ENCODE results near the gene SKAP2. TPM values are rescaled to one million over a fixed set of nuclear protein-coding genes. Genes with fewer than 3 reads are reported as not detected.

Gene SKAP2
- total RNA-seq, 4 donors from 2014 or later = 8.2 to 26.1 (median 11.8) TPM

GRCh38 chr7:26652401-26653100 is 211.8 kb downstream of the SKAP2 start:
- no peak for DNase-seq
- Histone ChIP-seq H3K9me3 (no peaks in the 10 kb centered on the region), H3K4me1 (peaks cover 0 to 5% of the 10 kb centered on the region in 2 donors), H3K27ac (no peak overlapping the region), H3K4me3 (replicated peaks in 1 of 3) (no peak overlapping the region), H3K36me3 (no peaks in the 10 kb centered on the region), H3K27me3 (no peaks in the 10 kb centered on the region)
- WGBS, 2 donors = 92 to 93% methylated on average over 8 of the region's 8 CpGs
- intact Hi-C loops (cut with DNase I) = no loop called here
- no peak for TF ChIP-seq POLR2A (IDR thresholded peaks at IDR 0.05)

GRCh38 chr7:26650103-26650502 is 214.3 kb downstream of the SKAP2 start:
- Histone ChIP-seq H3K4me3 (replicated peaks in 1 of 3) (no peak overlapping the region), H3K9me3 (no peaks in the 10 kb centered on the region), H3K36me3 (no peaks in the 10 kb centered on the region), H3K27ac (no peak overlapping the region), H3K4me1 (peaks cover 0 to 5% of the 10 kb centered on the region in 2 donors), H3K27me3 (no peaks in the 10 kb centered on the region)
- WGBS, 2 donors = 77 to 86% methylated on average over 2 of the region's 2 CpGs
- no peak for DNase-seq
- no peak for TF ChIP-seq POLR2A (IDR thresholded peaks at IDR 0.05)
- no peak for TF ChIP-seq CTCF (IDR thresholded peaks at IDR 0.05)
- intact Hi-C loops (cut with DNase I) = no loop called here

- H3K4me3 ChIP-seq (replicated peaks in 1 of 3) = no peak overlapping the region
- WGBS, 2 donors = 89 to 93% methylated on average over 3 of the region's 3 CpGs
- H3K27me3 ChIP-seq = no peaks in the 10 kb centered on the region
- intact Hi-C loops (cut with DNase I) = no loop called here
- H3K27ac ChIP-seq = no peak overlapping the region
- peaks cover 0 to 5% of the 10 kb centered on the region in 2 donors for H3K4me1 ChIP-seq
- TF ChIP-seq CTCF (IDR thresholded peaks at IDR 0.05) (no peak), POLR2A (IDR thresholded peaks at IDR 0.05) (no peak)
- no peaks in the 10 kb centered on the region for H3K36me3 ChIP-seq
- DNase-seq = no peak
- H3K9me3 ChIP-seq = no peaks in the 10 kb centered on the region
These were observed 215.0 kb downstream of the SKAP2 start for GRCh38 chr7:26649388-26649787.

GRCh38 chr7:26648554-26648953 is 215.8 kb downstream of the SKAP2 start:
- intact Hi-C loops (cut with DNase I) = no loop called here

GRCh38 chr7:26646336-26647048 is 217.9 kb downstream of the SKAP2 start:
- no peak overlapping the region for H3K27ac ChIP-seq
- intact Hi-C loops (cut with DNase I) = no loop called here

More at GRCh38 chr7:26648554-26648953, 215.8 kb downstream of the SKAP2 start:
- Histone ChIP-seq H3K27ac (no peak overlapping the region), H3K9me3 (no peaks in the 10 kb centered on the region), H3K4me3 (replicated peaks in 1 of 3) (no peak overlapping the region), H3K4me1 (no peaks in the 10 kb centered on the region), H3K27me3 (no peaks in the 10 kb centered on the region), H3K36me3 (no peaks in the 10 kb centered on the region)
- no peak for DNase-seq
- WGBS, 2 donors = 82 to 93% methylated on average over 2 of the region's 2 CpGs
- TF ChIP-seq CTCF (IDR thresholded peaks at IDR 0.05) (no peak), POLR2A (IDR thresholded peaks at IDR 0.05) (no peak)

More at GRCh38 chr7:26646336-26647048, 217.9 kb downstream of the SKAP2 start:
- H3K36me3 ChIP-seq = no peaks in the 10 kb centered on the region
- TF ChIP-seq POLR2A (IDR thresholded peaks at IDR 0.05) (no peak), CTCF (IDR thresholded peaks at IDR 0.05) (no peak)
- H3K4me1 ChIP-seq = no peaks in the 10 kb centered on the region
- no peak overlapping the region for H3K4me3 ChIP-seq (replicated peaks in 1 of 3)
- H3K27me3 ChIP-seq = no peaks in the 10 kb centered on the region
- no peaks in the 10 kb centered on the region for H3K9me3 ChIP-seq
- DNase-seq = no peak
- WGBS, 2 donors = 87 to 90% methylated on average over 7 of the region's 7 CpGs

Measured in thyroid gland (tissue), 4 donors.